ENCODE data around the gene BUD31.
"Not testable (repeated sequence)": the region's sequence is repeated elsewhere in the genome, so short reads cannot be mapped to it uniquely, and the experiment has no call there.

- not testable (repeated sequence) for TF ChIP-seq E2F1 (CRISPR knock-in tag; IDR thresholded peaks at IDR 0.05); ZNF574 (CRISPR knock-in tag; IDR thresholded peaks at IDR 0.05); HNF4A (CRISPR knock-in tag; IDR thresholded peaks at IDR 0.05); THYN1 (CRISPR knock-in tag; IDR thresholded peaks at IDR 0.05; ENCODE audit: borderline replicate concordance, low read depth); CHD4 (IDR thresholded peaks at IDR 0.05; ENCODE audit: borderline replicate concordance, low read length); ZNF234 (CRISPR knock-in tag; conservative IDR thresholded peaks at IDR 0.05); JUND (CRISPR knock-in tag; IDR thresholded peaks at IDR 0.05); CTCF (CRISPR knock-in tag; IDR thresholded peaks at IDR 0.05); AFF4 (CRISPR knock-in tag; IDR thresholded peaks at IDR 0.05); ZNF570 (CRISPR knock-in tag; IDR thresholded peaks at IDR 0.05; ENCODE audit: borderline replicate concordance)
These were observed 23.2 kb downstream of the BUD31 start for GRCh38 chr7:99431756-99432540.

Data from HepG2 (cell line).